ENCODE data around the gene SEMA5A. TPM values are rescaled to one million over a fixed set of nuclear protein-coding genes. Genes with fewer than 3 reads are reported as not detected.

SEMA5A gene
- total RNA-seq, 4 donors from 2014 or later, result 13.4 to 22.3 (median 18.5) TPM

DNA sequence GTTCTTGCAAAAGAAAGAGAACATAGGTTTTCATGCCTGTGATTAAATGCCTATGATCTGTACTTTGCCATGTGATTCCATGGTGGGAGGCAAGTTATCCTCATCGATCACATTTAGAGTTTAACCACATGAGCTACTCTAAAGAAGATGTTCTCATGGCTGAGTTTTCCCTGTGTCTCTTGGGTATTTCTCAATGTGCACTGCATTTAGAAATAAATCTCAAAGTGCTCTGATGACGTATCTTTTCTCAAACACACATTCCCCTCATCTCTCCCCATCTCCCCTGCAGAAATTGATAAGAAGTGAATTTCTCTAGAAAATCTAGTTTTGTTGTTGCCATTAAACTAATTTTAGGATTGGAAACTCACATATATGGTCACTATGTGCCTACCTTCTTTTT is 282.2 kb downstream of the SEMA5A start:
- H3K4me3 ChIP-seq (ENCODE audit: low read depth, poor library complexity, severe bottlenecking), result no peak overlapping the region
- TF ChIP-seq POLR2A (IDR thresholded peaks at IDR 0.05), result no peak
- TF ChIP-seq, protein P1, sequence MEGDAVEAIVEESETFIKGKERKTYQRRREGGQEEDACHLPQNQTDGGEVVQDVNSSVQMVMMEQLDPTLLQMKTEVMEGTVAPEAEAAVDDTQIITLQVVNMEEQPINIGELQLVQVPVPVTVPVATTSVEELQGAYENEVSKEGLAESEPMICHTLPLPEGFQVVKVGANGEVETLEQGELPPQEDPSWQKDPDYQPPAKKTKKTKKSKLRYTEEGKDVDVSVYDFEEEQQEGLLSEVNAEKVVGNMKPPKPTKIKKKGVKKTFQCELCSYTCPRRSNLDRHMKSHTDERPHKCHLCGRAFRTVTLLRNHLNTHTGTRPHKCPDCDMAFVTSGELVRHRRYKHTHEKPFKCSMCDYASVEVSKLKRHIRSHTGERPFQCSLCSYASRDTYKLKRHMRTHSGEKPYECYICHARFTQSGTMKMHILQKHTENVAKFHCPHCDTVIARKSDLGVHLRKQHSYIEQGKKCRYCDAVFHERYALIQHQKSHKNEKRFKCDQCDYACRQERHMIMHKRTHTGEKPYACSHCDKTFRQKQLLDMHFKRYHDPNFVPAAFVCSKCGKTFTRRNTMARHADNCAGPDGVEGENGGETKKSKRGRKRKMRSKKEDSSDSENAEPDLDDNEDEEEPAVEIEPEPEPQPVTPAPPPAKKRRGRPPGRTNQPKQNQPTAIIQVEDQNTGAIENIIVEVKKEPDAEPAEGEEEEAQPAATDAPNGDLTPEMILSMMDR (IDR thresholded peaks at IDR 0.05), result no peak
- 85 to 92% methylated on average over 2 of the region's 2 CpGs for WGBS, 2 donors
- no peak for DNase-seq (ENCODE audit: low spot score in 2 of 2)
- intact Hi-C loops (cut with DNase I; ENCODE audit: low total_unique reads), result no loop called here

DNA sequence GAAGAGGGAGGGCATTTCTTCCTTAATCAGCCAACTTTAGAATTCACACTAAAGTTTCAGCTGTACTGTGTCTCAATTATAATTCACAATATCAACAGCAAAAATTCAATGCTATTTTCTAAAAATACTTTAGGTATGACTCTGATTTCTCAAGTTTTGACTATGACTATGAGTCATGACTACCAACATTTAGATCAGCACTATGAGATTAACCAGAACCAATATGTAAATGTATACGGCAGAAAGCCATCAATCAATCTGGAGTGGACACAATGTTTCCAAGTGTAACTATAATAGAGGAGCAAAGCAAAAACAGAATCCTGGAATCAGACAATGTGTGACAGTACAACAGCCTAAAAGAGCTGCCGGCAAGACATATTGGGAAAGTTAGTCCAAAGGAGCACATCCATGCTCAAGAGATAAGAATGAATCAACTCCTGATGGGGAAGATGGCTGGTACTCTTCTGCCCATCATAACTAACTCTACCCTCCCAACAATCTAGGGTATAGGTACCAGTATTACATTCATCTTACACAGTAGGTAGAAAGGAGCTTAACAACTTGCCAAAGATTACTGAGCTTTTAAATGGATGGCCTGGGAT is 294.4 kb downstream of the SEMA5A start:
- no peak for DNase-seq (ENCODE audit: low spot score in 2 of 2)
- intact Hi-C loops (cut with DNase I; ENCODE audit: low total_unique reads), result no loop called here
- no peak overlapping the region for H3K4me3 ChIP-seq (ENCODE audit: low read depth, poor library complexity, severe bottlenecking)
- 74 to 77% methylated on average over 2 of the region's 2 CpGs for WGBS, 2 donors
- TF ChIP-seq, protein P1 (IDR thresholded peaks at IDR 0.05), result no peak

DNA sequence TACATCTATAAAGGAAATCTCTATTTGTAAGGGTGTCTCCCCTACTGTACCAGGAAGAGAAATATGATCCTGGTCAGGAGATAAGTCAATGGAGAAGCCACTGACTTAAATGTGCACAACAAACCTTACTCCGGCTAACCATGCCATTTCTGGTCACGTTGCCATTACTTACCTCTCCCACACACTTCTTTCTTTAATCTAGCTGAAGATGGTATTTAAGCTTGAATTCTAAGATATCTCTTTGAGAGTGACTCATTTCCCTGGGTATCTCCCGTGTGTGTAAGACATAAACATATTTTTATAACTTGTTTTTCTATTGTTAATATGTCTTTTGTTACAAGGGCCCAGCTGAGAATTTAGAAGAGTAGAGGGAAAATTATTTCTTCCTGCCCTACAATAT is 296.6 kb downstream of the SEMA5A start:
- no peak for TF ChIP-seq POLR2A (IDR thresholded peaks at IDR 0.05)
- TF ChIP-seq, protein P1 (IDR thresholded peaks at IDR 0.05), result no peak
- DNase-seq (ENCODE audit: low spot score in 2 of 2), result no peak
- WGBS, 2 donors, result 80 to 85% methylated on average over 3 of the region's 3 CpGs
- intact Hi-C loops (cut with DNase I; ENCODE audit: low total_unique reads), result no loop called here
- H3K4me3 ChIP-seq (ENCODE audit: low read depth, poor library complexity, severe bottlenecking), result no peak overlapping the region

DNA sequence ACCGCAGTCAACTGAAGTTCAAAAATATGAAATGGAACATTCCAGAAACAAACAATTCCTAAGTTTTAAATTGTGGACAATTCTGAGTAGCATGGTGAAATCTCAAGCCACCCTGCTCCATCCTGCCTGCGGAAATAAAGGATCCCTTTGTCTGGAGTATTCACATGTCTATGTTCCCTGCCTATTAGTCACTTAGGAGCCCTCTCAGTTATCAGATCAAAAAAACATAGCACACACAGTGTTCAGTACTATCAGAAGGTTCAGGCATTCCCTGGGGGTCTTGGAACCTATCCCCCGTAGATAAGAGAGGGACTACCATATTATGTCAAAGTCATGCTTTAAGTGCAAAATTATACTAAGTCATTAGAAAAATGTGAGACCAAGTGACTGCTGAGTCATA is 300.8 kb downstream of the SEMA5A start:
- intact Hi-C loops (cut with DNase I; ENCODE audit: low total_unique reads), result no loop called here
- H3K4me3 ChIP-seq (ENCODE audit: low read depth, poor library complexity, severe bottlenecking), result no peak overlapping the region
- 78 to 81% methylated on average over 3 of the region's 3 CpGs for whole genome bisulfite sequencing, 2 donors
- no peak for TF ChIP-seq POLR2A (IDR thresholded peaks at IDR 0.05)
- TF ChIP-seq, protein P1 (IDR thresholded peaks at IDR 0.05), result no peak
- no peak for DNase-seq (ENCODE audit: low spot score in 2 of 2)

DNA sequence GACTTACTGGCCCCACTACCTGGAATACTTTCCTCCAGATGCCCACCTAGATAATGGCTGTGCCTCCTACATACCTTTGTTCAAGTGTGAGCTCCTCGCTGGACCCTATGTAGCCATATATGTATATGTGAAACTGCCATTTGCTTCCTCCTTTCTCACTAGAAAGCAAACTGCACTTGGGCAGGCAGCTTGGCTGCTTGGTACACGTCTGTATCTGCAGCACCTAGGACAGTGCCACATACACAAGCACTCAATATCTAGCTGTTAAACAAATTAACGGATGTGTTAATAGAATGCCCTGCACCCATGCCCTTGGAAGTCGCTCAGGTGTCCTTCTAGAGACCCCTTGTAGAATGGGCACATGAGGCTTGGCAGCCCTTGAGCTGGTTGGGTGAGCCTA is 301.5 kb downstream of the SEMA5A start:
- no peak overlapping the region for H3K4me3 ChIP-seq (ENCODE audit: low read depth, poor library complexity, severe bottlenecking)
- no peak for DNase-seq (ENCODE audit: low spot score in 2 of 2)
- WGBS, 2 donors, result 86 to 90% methylated on average over 4 of the region's 4 CpGs
- intact Hi-C loops (cut with DNase I; ENCODE audit: low total_unique reads), result no loop called here
- TF ChIP-seq POLR2A (IDR thresholded peaks at IDR 0.05), result no peak
- TF ChIP-seq, protein P1 (IDR thresholded peaks at IDR 0.05), result no peak

Measured in lower leg skin (tissue), 4 donors.